Gastroesophageal sphincter (tissue), 4 donors: ENCODE measurements around the gene PIRT. TPM values are rescaled to one million over a fixed set of nuclear protein-coding genes. Genes with fewer than 3 reads are reported as not detected.

Source experiments
- ATAC-seq: fragments of 150-250 bp; one replicate; pipeline ENCODE4 v1.9.1; 2016; ENCODE audit warnings: mild to moderate bottlenecking, moderate library complexity
- H3K27ac ChIP-seq, 4 donors: fragments of 200-600 bp; sonication (generic) in 3 of 4; 1 replicate in 3 of 4; 2 replicates in 1 of 4; pipeline ENCODE4 v1.5.1; 2016 to 2019
- H3K27me3 ChIP-seq: fragments of 200-600 bp; sonication (generic); one replicate; pipeline ENCODE4 v1.5.1; 2019
- H3K36me3 ChIP-seq, 2 donors: fragments of 200-600 bp; sonication (generic); one replicate each; pipeline ENCODE4 v1.5.1; 2019; ENCODE audit warnings: control low read depth in 1 of 2
- H3K4me1 ChIP-seq, 3 donors: fragments of 200-600 bp; sonication (generic); 1 replicate in 2 of 3; 2 replicates in 1 of 3; pipeline ENCODE4 v1.5.1; 2016 to 2019; ENCODE audit warnings: control low read depth in 2 of 3
- H3K4me3 ChIP-seq, 2 donors: fragments of 200-600 bp; sonication (generic); one replicate each; pipeline ENCODE4 v1.5.1; 2019; ENCODE audit warnings: mild to moderate bottlenecking in 1 of 2, moderate library complexity in 1 of 2
- H3K9me3 ChIP-seq, 3 donors: fragments of 200-600 bp; sonication (generic); one replicate each; pipeline ENCODE4 v1.5.1; 2017 to 2019; ENCODE audit warnings: control low read depth in 2 of 3
- CTCF ChIP-seq, 4 experiments: fragments of 200-600 bp in 2 of 4; fragments of 450-650 bp in 2 of 4; sonication (generic) in 1 of 4; IDR thresholded peaks; one replicate each; pipeline ENCODE4 v1.5.1; 2017 to 2019; ENCODE audit warnings: antibody characterized with exemption in 4 of 4, mild to moderate bottlenecking in 2 of 4, moderate library complexity in 2 of 4
- EP300 ChIP-seq: sonication (generic); formaldehyde crosslinking; IDR thresholded peaks from one replicate; pipeline ENCODE4 v1.6.1; 2017; ENCODE audit warnings: antibody characterized with exemption, mild to moderate bottlenecking
- POLR2A ChIP-seq, 2 donors: fragments of 450-650 bp; IDR thresholded peaks; one replicate each; pipeline ENCODE4 v1.6.1; 2017; ENCODE audit warnings: antibody characterized with exemption in 2 of 2, mild to moderate bottlenecking in 2 of 2, moderate library complexity in 1 of 2
- POLR2AphosphoS5 ChIP-seq: sonication (generic); formaldehyde crosslinking; IDR thresholded peaks from one replicate; pipeline ENCODE4 v1.6.1; 2017; ENCODE audit warnings: antibody characterized with exemption
- WGBS, 2 donors: methylation state at CpG; one replicate each; pipeline ENCODE4 v1.1.5; 2018; ENCODE audit warnings: low coverage in 1 of 2; 5-methylcytosine and 5-hydroxymethylcytosine counted together
- total RNA-seq, 4 donors: library from RNA; depleted of rRNA; stranded (reverse); fragments of >200 nt; gene quantifications; one replicate each; pipeline ENCODE4 v1.1.0, GENCODE V29; 2016

Gene PIRT
- total RNA-seq, 4 donors from 2014 or later, result 0.19 to 2.1 (median 0.91) TPM

GRCh38 chr17:10798910-10799309, 39.0 kb downstream of the PIRT start:
- Histone ChIP-seq H3K4me3 (no peak overlapping the region), H3K27ac (no peak overlapping the region), H3K9me3 (no peaks in the 10 kb centered on the region), H3K36me3 (no peaks in the 10 kb centered on the region), H3K27me3 (no peaks in the 10 kb centered on the region), H3K4me1 (peaks cover 0 to 11% (median 9%) of the 10 kb centered on the region in 3 donors)
- no peak for ATAC-seq
- no peak for TF ChIP-seq POLR2AphosphoS5
- 71 to 83% methylated on average over 4 to 6 of the region's 7 CpGs for WGBS, 2 donors

- no peak for TF ChIP-seq POLR2A (IDR thresholded peaks at IDR 0.05)
- no peak for TF ChIP-seq CTCF (IDR thresholded peaks at IDR 0.05)
- no peak for TF ChIP-seq POLR2AphosphoS5
- TF ChIP-seq EP300, result no peak
- H3K9me3 ChIP-seq, result no peaks in the 10 kb centered on the region
- 22 to 46% methylated on average over 2 of the region's 3 CpGs for WGBS, 2 donors
- no peak overlapping the region for H3K27ac ChIP-seq
- ATAC-seq, result no peak
- H3K4me1 ChIP-seq, result peaks cover 0 to 11% (median 9%) of the 10 kb centered on the region in 3 donors
- H3K36me3 ChIP-seq, result no peaks in the 10 kb centered on the region
- H3K4me3 ChIP-seq, result no peak overlapping the region
- no peaks in the 10 kb centered on the region for H3K27me3 ChIP-seq
Observed at GRCh38 chr17:10798332-10798749, 39.5 kb downstream of the PIRT start.

- WGBS, 2 donors, result 49 to 67% methylated on average over 10 to 11 of the region's 11 CpGs
- TF ChIP-seq POLR2A (IDR thresholded peaks at IDR 0.05) (no peak), CTCF (IDR thresholded peaks at IDR 0.05) (no peak), EP300 (no peak), POLR2AphosphoS5 (no peak)
- H3K9me3 ChIP-seq, result no peaks in the 10 kb centered on the region
- no peak for ATAC-seq
- no peak overlapping the region for H3K4me3 ChIP-seq
- H3K4me1 ChIP-seq, result peaks cover 0 to 11% (median 9%) of the 10 kb centered on the region in 3 donors
- H3K27me3 ChIP-seq, result no peaks in the 10 kb centered on the region
- no peaks in the 10 kb centered on the region for H3K36me3 ChIP-seq
- no peak overlapping the region for H3K27ac ChIP-seq
Observed at GRCh38 chr17:10797476-10798328, 40.2 kb downstream of the PIRT start.

GRCh38 chr17:10793816-10794215, 44.1 kb downstream of the PIRT start:
- TF ChIP-seq POLR2A (IDR thresholded peaks at IDR 0.05) (no peak), EP300 (no peak), POLR2AphosphoS5 (no peak), CTCF (IDR thresholded peaks at IDR 0.05) (no peak)
- Histone ChIP-seq H3K4me3 (no peak overlapping the region), H3K36me3 (no peaks in the 10 kb centered on the region), H3K9me3 (no peaks in the 10 kb centered on the region), H3K27me3 (no peaks in the 10 kb centered on the region), H3K4me1 (peaks cover 0 to 34% (median 9%) of the 10 kb centered on the region in 3 donors), H3K27ac (no peak overlapping the region)
- no peak for ATAC-seq
- WGBS, 2 donors, result 34 to 45% methylated on average over 4 of the region's 4 CpGs

- H3K9me3 ChIP-seq, result no peaks in the 10 kb centered on the region
- 90 to 95% methylated on average over 6 to 7 of the region's 7 CpGs for WGBS, 2 donors
- no peak for ATAC-seq
- H3K36me3 ChIP-seq, result no peaks in the 10 kb centered on the region
- no peak overlapping the region for H3K4me3 ChIP-seq
- no peak overlapping the region for H3K27ac ChIP-seq
- no peak for TF ChIP-seq CTCF (IDR thresholded peaks at IDR 0.05)
- no peak for TF ChIP-seq POLR2A (IDR thresholded peaks at IDR 0.05)
- no peak for TF ChIP-seq EP300
- TF ChIP-seq POLR2AphosphoS5, result no peak
- H3K4me1 ChIP-seq, result peaks cover 0 to 32% (median 7%) of the 10 kb centered on the region in 3 donors
- no peaks in the 10 kb centered on the region for H3K27me3 ChIP-seq
Observed at GRCh38 chr17:10793256-10793655, 44.6 kb downstream of the PIRT start.
